Fibroblast of skin of left quadriceps (primary cell): ENCODE results near the gene RPS6KA5.
"Not testable (repeated sequence)": the region's sequence is repeated elsewhere in the genome, so short reads cannot be mapped to it uniquely, and the experiment has no call there.

Source experiments
- DNase-seq, 2 experiments: peaks; one replicate each; pipeline ENCODE4 v3.0.0-alpha.2; 2013; ENCODE audit warnings: low read depth in 2 of 2

The RPS6KA5 gene

GRCh38 chr14:90836692-90837063 is 223.8 kb downstream of the RPS6KA5 start:
- DNase-seq, result no peak

DNA sequence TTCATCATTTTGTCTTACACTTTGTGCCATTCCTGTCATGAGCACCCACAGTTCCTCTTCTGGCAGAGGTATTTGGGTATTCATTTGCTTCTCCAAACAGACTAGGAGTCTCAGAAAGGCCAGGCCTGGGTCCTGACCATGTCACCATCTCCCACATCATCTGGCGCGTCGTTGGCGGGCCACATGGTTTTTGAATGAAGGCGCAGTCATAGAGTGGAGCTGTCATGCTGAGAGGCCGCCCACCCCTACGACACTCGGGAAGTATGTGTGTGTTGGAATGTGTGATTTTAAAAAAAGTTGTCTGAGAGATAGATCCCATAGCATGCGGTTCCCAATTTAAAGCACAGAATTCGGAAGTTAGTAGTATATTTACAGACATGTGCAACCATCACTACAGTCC is 228.6 kb downstream of the RPS6KA5 start:
- no peak for DNase-seq

GRCh38 chr14:90830931-90831701 is 229.3 kb downstream of the RPS6KA5 start:
- no peak for DNase-seq

GRCh38 chr14:90829677-90830076 is 230.8 kb downstream of the RPS6KA5 start:
- no peak for DNase-seq

- DNase-seq, result no peak
Measured at GRCh38 chr14:90828642-90829487, 231.6 kb downstream of the RPS6KA5 start.

- DNase-seq, result peak; percentile 67 to 71
Measured at GRCh38 chr14:90827919-90828610, 232.4 kb downstream of the RPS6KA5 start.

GRCh38 chr14:90823542-90823941 is 236.9 kb downstream of the RPS6KA5 start:
- not testable (repeated sequence) for DNase-seq

GRCh38 chr14:90820958-90821357 is 239.5 kb downstream of the RPS6KA5 start:
- no peak for DNase-seq

DNA sequence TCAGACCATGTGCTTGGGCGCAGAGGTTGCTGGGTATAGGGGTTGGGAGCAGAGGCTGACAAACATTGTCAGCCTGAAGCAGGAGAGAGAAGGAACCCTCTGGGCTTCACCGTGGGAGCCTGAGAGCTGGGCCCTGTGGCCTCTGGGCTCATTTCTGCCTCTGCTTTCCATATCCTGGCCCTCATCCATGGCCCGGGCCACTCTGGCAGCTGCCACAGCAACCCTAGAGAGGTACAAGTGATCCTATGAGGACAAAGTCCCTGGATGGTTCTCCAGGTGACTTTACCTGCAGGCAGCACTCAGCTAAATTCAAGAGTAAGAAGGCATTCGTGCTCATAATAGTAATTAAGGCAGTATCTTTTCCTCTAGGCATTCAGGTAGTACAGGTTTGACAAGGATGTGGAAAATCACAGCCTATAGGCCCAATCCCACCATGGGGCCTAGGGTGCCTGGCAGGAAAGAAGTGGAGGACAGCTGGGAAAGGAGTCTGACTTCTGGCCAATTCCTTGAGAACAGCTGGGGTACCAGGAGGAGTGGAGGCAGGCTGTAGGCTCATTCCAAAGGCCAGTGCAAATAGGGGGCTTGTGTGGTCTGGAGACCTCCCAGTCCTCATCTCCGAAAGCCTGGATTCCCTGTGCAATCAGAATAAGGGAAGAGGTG is 240.6 kb downstream of the RPS6KA5 start:
- DNase-seq, result no peak

- no peak for DNase-seq
Measured at GRCh38 chr14:90818715-90819114, 241.7 kb downstream of the RPS6KA5 start.

DNA sequence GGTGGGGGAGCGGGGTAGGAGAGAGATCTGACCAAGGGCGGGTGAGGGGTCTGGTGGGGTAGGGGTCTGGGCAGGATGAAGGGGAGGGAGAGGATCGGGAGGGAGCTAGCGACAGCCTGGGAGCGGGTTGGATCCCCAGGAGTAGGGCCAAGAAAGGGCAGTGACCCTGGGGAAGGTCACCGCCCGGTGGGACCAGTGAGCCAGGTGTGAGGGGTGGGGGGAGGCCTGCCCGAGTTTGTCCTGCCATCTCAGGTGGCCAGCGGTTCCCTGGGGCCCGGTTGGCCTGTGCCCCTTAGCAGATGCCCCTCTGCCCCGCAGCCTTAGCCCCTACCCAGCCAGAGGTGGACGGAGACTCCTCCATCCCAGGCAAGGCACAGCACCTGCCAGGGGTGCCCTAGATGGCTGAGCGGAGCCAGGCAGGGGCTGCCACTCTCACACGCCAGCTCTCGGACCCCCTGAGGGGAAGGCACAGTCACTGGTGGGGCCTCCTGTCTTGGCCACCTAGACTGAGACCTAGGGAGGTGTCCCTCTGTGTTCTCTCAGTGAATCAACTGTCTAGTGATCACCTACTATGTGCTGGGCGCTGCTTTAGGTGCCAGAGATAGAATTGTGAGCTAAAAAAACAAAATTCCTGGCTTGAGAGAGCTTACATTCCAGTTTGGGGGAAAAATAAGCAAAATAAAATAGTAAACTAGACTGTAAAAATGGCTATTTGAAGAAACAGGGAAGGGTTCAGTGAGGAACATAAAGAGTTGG is 243.6 kb downstream of the RPS6KA5 start:
- DNase-seq, result no peak

- no peak for DNase-seq
Measured at GRCh38 chr14:90815822-90816662, 244.4 kb downstream of the RPS6KA5 start, which contains the start of gene TTC7B. Gene TTC7B (minus strand): TSS chr14:90816430. CDS start chr14:90816295, 135 bp downstream.

DNA sequence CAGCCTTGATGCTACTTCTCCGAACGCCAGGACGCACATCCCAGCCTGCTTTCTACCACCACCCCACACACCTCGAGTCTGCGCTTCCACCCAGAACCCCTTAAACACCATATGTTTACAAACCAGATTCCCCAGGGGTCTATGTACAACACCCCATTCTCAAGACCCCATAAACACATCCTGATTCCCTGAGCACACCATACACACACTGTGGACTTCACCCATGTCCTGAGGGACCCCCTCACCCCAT is 244.9 kb downstream of the RPS6KA5 start:
- no peak for DNase-seq

DNA sequence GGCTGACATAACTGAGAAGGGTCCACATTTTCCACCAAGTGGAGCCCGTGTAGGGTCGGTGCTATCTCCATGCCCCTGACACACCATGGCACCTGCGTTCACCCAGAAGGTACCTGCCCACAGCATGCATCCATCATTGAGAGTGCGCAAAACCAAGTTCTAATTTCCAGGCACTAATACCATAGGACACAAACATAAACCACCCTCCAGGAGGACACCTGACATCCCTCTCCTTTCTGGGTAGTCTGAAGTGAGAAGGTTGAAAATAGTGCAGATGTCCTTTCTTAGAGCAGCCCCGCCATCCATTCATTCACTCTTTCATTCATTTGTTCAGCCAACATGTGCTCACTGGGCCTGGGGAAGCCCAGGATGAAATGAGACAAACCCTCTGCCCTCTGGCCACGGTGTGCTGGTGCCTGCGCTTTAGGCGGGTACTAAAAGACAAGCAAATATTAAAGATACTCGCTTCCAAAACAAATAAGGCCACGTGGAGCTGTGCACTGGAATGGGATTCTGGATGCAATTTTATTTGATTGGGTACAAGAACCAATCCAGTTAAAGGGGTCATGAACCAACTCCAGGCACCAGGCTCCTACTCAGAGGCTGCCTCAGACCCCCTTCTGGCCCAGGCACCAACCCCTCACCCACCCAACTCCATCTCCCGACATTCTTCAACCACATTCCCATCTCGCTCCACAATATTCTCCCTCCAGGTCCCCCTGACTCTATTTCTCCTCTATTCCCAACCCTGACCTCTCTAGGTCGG is 245.5 kb downstream of the RPS6KA5 start:
- no peak for DNase-seq

DNA sequence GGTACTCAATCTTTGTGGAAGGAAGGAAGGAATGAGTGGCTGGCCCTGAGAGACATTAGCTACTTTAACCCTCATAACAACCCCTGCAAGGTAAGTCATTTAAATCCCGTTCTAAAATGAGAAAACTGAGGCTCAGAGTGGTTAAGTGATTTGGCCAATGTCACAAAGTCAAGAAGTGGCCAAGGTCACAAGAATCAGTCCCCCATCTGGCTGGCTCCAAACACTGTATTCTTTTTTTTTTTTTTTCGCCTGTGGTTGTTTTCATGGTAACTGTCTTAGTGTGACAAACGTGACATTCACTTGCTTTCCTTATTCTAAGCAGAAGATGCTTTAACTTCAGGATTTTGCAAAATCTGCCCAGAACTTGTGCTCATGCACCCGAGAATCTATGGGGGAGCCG is 247.0 kb downstream of the RPS6KA5 start:
- DNase-seq, result no peak

GRCh38 chr14:90812109-90812508 is 248.3 kb downstream of the RPS6KA5 start:
- DNase-seq, result no peak

- DNase-seq, result no peak
Measured at GRCh38 chr14:90811641-90812040, 248.8 kb downstream of the RPS6KA5 start.

DNA sequence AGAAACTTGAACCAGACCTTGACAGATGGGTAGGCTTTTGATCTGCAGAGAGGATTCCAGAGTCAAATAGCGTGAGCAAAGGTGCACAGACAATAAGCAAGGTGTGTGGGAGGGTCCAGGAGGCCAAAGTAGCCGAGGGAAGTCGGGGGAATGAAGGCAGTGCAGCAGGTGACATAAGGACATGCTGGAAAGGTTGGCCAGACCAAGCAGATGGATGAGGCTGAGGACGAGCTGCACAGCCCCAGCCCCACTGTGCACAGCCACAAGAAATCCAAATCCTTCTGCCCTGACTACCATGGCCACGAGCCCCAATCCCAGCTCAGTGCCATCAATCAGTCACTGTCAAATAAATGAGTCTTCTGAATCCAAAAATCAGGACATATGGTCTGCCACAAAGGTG is 249.6 kb downstream of the RPS6KA5 start:
- DNase-seq, result no peak

- no peak for DNase-seq
Measured at GRCh38 chr14:90809530-90810312, 250.7 kb downstream of the RPS6KA5 start.
